ENCODE data around the gene KCNT2.
"Not testable (repeated sequence)": the region's sequence is repeated elsewhere in the genome, so short reads cannot be mapped to it uniquely, and the experiment has no call there.

KCNT2 gene

GRCh38 chr1:196305216-196305615, 303.0 kb downstream of the KCNT2 start:
- DNase-seq: no peak

- DNase-seq: no peak
These were observed 305.3 kb downstream of the KCNT2 start for GRCh38 chr1:196302981-196303380.

GRCh38 chr1:196302420-196302819, 305.8 kb downstream of the KCNT2 start:
- DNase-seq: no peak

GRCh38 chr1:196295766-196296165, 312.5 kb downstream of the KCNT2 start:
- DNase-seq: no peak

- no peak for DNase-seq
These were observed 329.4 kb downstream of the KCNT2 start for GRCh38 chr1:196278816-196279215.

- no peak for DNase-seq
These were observed 330.4 kb downstream of the KCNT2 start for GRCh38 chr1:196277860-196278259.

GRCh38 chr1:196271212-196271947, 336.9 kb downstream of the KCNT2 start:
- no peak for DNase-seq

- DNase-seq: not testable (repeated sequence)
These were observed 345.2 kb downstream of the KCNT2 start for GRCh38 chr1:196263086-196263485.

- DNase-seq: no peak
These were observed 348.0 kb downstream of the KCNT2 start for GRCh38 chr1:196260270-196260669.

- no peak for DNase-seq
These were observed 348.9 kb downstream of the KCNT2 start for GRCh38 chr1:196259316-196259715.

- no peak for DNase-seq
These were observed 352.5 kb downstream of the KCNT2 start for GRCh38 chr1:196255762-196256161.

- no peak for DNase-seq
These were observed 378.7 kb downstream of the KCNT2 start for GRCh38 chr1:196229546-196229945.

GRCh38 chr1:196214866-196215265, 393.4 kb downstream of the KCNT2 start:
- no peak for DNase-seq

- no peak for DNase-seq
These were observed 398.3 kb downstream of the KCNT2 start for GRCh38 chr1:196209983-196210382.

GRCh38 chr1:196209265-196209664, 399.0 kb downstream of the KCNT2 start:
- no peak for DNase-seq

- no peak for DNase-seq
These were observed 400.5 kb downstream of the KCNT2 start for GRCh38 chr1:196207612-196208217.

GRCh38 chr1:196205882-196206281, 402.4 kb downstream of the KCNT2 start:
- no peak for DNase-seq

GRCh38 chr1:196196486-196196885, 411.8 kb downstream of the KCNT2 start:
- no peak for DNase-seq

- no peak for DNase-seq
These were observed 414.2 kb downstream of the KCNT2 start for GRCh38 chr1:196193896-196194559.

GRCh38 chr1:196183941-196184340, 424.3 kb downstream of the KCNT2 start:
- DNase-seq: no peak

- no peak for DNase-seq
These were observed 426.7 kb downstream of the KCNT2 start for GRCh38 chr1:196181594-196181878.

- DNase-seq: no peak
These were observed 427.2 kb downstream of the KCNT2 start for GRCh38 chr1:196180847-196181593.

- no peak for DNase-seq
These were observed 430.1 kb downstream of the KCNT2 start for GRCh38 chr1:196178083-196178635.

All from SHP77 treated with DMSO at 0.1 percent for 48 hours (cell line).